ENCODE results near the gene JPH3. TPM values are rescaled to one million over a fixed set of nuclear protein-coding genes. Genes with fewer than 3 reads are reported as not detected.

JPH3 gene
- total RNA-seq, 1 experiment from 2014 or later, result 32.7 TPM

DNA sequence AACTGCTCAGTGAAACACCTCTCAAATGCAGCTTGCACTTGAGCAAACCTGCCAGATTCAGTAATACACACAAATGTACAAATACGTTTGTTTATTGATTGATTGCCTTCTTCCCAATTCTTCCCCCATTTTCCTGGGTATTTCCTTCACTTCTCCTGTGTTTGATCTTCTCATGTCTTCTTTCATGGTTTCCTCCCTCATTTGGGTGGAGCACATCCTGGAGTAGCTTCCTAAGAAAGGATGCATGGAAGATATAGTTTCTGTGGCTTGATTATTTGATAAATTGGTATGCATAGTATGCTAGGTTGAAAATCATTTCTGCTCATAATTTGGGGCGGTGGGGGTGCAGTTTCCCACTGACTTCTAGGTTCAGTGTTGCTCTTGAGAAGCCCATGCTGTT, 28.8 kb downstream of the JPH3 start:
- no peak overlapping the region for H3K14ac ChIP-seq (ENCODE audit: insufficient read depth, low read length)
- H4K5ac ChIP-seq (ENCODE audit: insufficient read length, low read depth, low read length), result no peak overlapping the region
- no peak overlapping the region for H2AK5ac ChIP-seq (ENCODE audit: insufficient read length, low read length)
- Mint-ChIP-seq H3K9me3 (peaks cover 5 to 10% of the 10 kb centered on the region in 2 experiments; a peak in 4 of 5 replicates), H3K4me1 (peaks cover 3 to 17% of the 10 kb centered on the region in 2 experiments), H3K4me3 (no peak overlapping the region), H3K36me3 (ENCODE audit: insufficient read depth in 1 of 3, low read depth in 3 of 3) (peaks cover 0 to 2% (median 0%) of the 10 kb centered on the region in 3 experiments; a peak in 3 of 7 replicates), H3K27me3 (ENCODE audit: low read depth) (no peaks in the 10 kb centered on the region; the same call in 1 of the 2 replicates), H3K27ac (no peak overlapping the region)
- no peak for DNase-seq
- no peaks in the 10 kb centered on the region for H3K9me3 ChIP-seq (ENCODE audit: control insufficient read depth, low read depth, low read length)
- H3K9ac ChIP-seq (ENCODE audit: extremely low read depth, insufficient read length, low read length), result no peak overlapping the region
- H3K27me3 ChIP-seq (ENCODE audit: insufficient read depth, low read length), result no peaks in the 10 kb centered on the region
- H3K4me2 ChIP-seq (ENCODE audit: insufficient read depth, insufficient read length, low read length), result no peak overlapping the region
- H3K4me1 ChIP-seq (ENCODE audit: insufficient read depth, low read length), result no peaks in the 10 kb centered on the region
- H4K20me1 ChIP-seq (ENCODE audit: control insufficient read depth, insufficient read depth, insufficient read length), result no peaks in the 10 kb centered on the region
- H3K23ac ChIP-seq (ENCODE audit: insufficient read length, low read depth, low read length), result no peak overlapping the region
- TF ChIP-seq, protein P1, sequence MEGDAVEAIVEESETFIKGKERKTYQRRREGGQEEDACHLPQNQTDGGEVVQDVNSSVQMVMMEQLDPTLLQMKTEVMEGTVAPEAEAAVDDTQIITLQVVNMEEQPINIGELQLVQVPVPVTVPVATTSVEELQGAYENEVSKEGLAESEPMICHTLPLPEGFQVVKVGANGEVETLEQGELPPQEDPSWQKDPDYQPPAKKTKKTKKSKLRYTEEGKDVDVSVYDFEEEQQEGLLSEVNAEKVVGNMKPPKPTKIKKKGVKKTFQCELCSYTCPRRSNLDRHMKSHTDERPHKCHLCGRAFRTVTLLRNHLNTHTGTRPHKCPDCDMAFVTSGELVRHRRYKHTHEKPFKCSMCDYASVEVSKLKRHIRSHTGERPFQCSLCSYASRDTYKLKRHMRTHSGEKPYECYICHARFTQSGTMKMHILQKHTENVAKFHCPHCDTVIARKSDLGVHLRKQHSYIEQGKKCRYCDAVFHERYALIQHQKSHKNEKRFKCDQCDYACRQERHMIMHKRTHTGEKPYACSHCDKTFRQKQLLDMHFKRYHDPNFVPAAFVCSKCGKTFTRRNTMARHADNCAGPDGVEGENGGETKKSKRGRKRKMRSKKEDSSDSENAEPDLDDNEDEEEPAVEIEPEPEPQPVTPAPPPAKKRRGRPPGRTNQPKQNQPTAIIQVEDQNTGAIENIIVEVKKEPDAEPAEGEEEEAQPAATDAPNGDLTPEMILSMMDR (conservative IDR thresholded peaks at IDR 0.05), result no peak
- no peak overlapping the region for H2AFZ ChIP-seq (ENCODE audit: low read length)
- WGBS (ENCODE audit: extremely low coverage, insufficient read length, low lambda C conversion rate), result no CpG with 5 or more reads among the region's 2 CpGs
- no peak overlapping the region for H3K4ac ChIP-seq (ENCODE audit: low read depth, low read length)
- H2BK12ac ChIP-seq (ENCODE audit: insufficient read length, low read depth, low read length), result no peak overlapping the region
- no peaks in the 10 kb centered on the region for H3K23me2 ChIP-seq (ENCODE audit: insufficient read length, low read depth, low read length, poor library complexity, severe bottlenecking)
- no peak overlapping the region for H2BK5ac ChIP-seq (ENCODE audit: insufficient read length, low read length)
- no peaks in the 10 kb centered on the region for H3K79me1 ChIP-seq (ENCODE audit: insufficient read depth, low read depth, low read length, poor library complexity, severe bottlenecking)
- H4K91ac ChIP-seq (ENCODE audit: insufficient read length, low read depth, low read length), result no peak overlapping the region
- H4K8ac ChIP-seq (replicated peaks; ENCODE audit: insufficient read length, low read depth, low read length), result no peak overlapping the region
- H3K79me2 ChIP-seq (ENCODE audit: insufficient read depth, low read length), result no peaks in the 10 kb centered on the region
- H2BK15ac ChIP-seq (ENCODE audit: low read depth, low read length), result no peak overlapping the region
- no peak overlapping the region for H2BK120ac ChIP-seq (ENCODE audit: low read depth, low read length, poor library complexity, severe bottlenecking)
- no peak overlapping the region for H3T11ph ChIP-seq (ENCODE audit: low read length)
- H3K27ac ChIP-seq (ENCODE audit: insufficient read length, low read depth, low read length), result no peak overlapping the region
- no peak overlapping the region for H3K18ac ChIP-seq (ENCODE audit: insufficient read length, low read depth, low read length)
- H2BK20ac ChIP-seq (ENCODE audit: low read depth, low read length, poor library complexity, severe bottlenecking), result no peak overlapping the region
- no peak overlapping the region for H3K56ac ChIP-seq (ENCODE audit: insufficient read length, low read depth, low read length)

All from H9 (cell line).